Hematopoietic multipotent progenitor cell treated with erythropoietin and hydrocortisone succinate and interleukin-3 and kit ligand, for 4 days (in vitro differentiated cells): ENCODE results near the gene AFAP1L2.

Experiments
- DNase-seq: peaks from one replicate; pipeline ENCODE4 v3.0.0-alpha.2; 2015

AFAP1L2 gene

DNA sequence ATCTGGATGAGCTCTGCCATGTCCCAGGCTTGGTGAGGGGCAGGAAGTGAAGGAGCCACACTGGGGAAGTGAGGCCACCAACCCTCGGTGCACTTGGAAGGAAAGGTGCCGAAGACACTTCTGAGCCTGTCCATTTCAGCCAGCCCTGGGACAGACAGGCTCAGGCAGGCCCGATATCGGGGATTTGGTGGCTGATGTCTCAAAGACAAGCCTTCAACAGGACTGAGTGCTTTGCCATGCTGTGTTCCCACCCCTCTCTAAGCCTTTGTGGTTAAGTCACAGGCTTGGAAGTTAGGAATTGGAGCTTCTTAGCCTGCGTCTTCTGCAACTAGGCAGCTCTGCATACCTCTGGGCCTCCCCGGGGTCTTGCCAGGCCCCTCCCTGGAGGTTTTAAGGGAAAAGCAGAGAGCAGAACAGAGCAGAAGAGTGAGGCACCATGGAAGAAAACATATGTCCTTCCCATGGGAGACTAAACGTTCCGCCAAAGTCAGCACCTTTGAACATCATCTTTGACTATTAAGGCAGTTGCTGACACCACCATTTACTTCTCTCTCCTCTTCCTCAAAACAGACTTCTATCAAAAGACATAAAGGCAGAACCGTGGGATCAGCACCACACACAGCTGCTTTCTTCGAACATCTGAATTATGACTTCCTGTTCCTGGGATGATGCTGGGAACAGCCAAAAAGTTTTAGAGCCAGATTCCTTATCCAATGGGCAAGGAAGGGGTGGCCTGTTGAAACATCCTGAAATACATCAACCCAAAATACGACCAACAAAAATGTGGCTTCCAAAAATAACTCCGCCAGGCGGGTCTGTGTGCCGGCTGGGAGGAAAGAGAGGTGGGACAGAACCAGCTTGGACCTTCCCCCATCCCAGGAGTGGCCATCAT, 71.8 kb downstream of the AFAP1L2 start:
- no peak for DNase-seq

DNA sequence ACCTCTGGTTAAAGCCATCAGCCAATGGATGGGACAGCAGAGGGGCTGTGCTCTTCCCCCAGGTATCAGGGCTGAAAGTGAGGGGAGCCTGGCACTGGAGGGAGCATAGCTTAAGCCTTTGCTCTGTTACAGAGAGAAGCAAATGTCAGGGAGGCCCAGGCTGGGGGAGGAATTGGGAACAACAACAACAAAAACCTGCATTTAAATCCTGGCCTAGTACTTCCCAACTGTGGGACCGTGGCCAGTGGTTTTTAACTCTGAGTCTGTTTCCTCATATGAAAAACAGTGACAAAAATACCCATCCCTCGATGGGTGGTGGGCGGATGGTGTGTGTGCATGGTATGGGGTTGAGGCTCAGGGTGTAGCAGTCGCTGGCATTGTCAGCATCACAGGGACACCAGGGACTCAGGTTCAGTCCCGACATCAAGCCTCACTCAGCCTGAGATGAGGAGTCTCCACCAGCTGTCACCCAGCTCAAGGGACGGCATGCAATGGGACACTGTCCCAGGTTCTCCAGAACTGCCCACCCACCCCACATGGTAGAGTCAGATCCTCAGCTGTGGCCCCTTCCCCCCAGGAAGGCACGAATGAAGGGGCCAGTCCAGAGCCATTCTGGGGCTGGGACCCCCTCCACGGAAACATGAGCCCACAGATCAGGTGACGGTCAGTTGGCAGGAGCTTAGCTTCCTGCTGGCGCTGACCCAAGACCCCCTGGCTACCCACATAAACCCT, 74.5 kb downstream of the AFAP1L2 start:
- DNase-seq: no peak

DNA sequence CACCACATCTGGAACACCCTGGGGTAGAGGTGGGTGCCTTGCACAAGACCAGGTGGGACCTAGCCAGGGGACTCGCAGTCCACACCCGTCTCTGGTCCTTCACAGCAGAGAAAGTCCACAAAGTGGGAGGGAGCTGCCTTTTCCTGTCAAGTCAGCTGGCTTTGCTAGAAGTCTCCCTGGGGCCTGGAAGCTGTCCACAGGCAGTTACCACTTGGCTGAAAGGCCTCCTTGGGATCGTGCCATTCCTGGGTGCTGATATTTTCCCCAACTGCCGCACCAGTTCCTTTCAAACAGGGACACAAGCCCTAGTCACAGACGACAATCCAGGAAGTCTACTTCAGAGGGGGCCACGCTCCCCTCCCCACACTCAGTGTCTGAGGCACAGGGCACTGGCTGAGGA, 75.4 kb downstream of the AFAP1L2 start:
- DNase-seq: no peak

DNA sequence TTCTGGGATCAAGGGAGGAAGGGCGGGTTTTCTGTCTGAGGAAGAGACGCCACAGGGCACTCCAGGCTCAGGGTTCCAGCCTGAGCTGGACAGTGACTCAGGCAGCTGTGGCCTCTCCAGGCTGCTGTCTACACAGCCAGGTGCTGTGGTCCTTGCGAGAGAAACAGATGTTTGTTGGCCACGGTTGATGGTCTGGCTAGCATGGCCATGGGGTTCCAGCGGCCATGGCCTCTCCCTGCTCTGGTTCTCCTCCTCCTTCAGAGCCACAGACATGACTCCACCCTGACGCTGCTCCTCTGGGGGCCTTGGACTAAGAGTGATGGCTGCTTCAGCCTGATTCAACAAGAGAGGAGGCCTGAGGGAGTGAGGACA, 75.9 kb downstream of the AFAP1L2 start:
- DNase-seq: no peak

DNA sequence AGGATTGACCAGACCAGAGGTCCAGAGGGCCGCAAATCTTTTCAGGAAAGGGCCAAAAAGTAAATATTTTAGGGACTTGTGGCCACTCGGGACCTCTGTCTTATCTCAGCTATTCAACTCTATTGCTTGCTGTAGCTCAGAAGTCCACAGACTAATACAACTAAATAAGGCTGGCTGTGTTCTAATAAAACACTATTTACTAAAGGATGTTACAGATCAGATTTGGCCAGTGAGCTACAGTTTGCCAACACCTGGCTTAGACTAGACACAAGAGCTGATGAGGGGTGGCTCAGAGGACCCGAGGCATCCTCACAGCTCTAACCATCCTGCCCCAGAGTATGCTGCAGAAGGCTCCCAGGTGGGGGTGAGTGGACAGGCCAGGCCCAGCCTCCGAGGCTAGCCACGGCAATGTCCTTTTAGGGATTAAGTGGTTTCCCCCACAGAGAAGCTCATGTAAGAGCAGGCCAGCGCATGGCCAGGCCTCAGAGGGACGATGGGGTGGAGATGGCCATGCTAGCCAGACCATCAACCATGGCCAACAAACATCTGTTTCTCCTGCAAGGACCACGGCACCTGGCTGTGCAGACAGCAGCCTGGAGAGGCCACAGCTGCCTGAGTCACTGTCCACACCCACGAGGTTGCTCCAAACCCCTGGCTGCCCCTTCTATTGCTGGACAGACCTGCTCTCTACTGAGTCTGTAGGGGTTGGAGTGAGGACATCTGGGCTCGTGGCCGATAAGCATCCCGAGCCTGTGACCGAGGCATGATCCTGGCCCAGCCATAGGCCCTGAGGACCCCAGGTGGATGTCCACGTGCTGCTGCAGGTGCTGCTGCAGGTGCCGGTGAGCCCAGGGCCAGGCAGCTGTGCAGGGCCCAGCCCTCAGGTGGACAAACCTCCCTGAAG, 76.5 kb downstream of the AFAP1L2 start:
- no peak for DNase-seq

DNA sequence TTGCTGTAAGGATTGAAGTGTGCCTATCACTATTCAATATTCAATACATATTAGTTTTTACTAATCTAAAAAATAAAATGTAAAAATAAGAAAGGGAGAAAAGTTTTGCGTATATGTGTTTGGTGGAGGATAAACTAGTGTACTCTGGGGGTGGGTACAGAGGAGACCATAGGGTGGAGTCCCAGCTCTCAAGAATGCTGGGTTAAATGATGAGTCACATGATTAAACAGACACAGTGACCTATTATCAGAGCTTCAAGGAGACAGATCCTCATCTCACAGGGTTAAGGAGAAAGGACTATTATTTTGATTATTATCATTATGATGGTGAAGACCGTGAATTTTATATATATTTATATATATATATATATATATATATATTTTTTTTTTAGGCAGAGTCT, 77.5 kb downstream of the AFAP1L2 start:
- no peak for DNase-seq

DNA sequence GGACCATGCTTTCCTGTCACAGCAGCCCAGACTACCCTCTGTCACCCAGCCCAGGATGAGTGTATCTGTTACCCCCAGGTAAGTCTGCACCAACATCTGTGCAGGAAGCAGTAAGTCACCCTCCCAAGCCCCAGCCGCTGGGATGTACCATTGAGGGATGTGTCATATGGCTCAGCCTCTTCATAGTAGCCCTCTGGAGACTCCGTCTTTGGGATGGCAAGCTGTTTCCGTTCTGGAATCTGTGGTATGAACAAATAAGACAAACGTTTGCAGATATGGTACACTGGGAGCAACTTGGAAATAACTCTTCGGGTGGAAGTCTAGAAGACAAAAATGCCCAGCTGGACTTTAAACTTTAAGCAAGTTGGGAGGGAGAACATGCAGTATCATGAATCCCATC, 81.3 kb downstream of the AFAP1L2 start:
- DNase-seq: no peak

DNA sequence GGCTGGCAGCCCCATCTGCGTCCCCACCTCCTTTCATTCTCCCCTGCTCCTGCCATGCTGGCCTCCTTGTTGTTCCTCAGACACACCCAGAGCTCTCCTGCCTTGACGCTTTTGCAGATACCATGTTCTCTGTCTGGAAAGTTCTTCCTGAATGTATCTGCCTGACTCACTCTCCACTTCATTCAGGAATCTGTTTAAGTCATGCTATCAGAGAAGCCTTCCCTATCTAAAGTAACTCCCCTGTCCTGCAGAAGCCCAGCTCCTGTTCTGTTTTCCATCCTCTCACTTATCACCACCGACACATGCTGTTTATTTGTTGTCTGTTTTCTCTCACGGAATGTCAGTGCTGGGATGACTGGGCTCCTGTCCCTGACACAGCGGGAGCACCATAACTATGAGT, 82.0 kb downstream of the AFAP1L2 start:
- no peak for DNase-seq

DNA sequence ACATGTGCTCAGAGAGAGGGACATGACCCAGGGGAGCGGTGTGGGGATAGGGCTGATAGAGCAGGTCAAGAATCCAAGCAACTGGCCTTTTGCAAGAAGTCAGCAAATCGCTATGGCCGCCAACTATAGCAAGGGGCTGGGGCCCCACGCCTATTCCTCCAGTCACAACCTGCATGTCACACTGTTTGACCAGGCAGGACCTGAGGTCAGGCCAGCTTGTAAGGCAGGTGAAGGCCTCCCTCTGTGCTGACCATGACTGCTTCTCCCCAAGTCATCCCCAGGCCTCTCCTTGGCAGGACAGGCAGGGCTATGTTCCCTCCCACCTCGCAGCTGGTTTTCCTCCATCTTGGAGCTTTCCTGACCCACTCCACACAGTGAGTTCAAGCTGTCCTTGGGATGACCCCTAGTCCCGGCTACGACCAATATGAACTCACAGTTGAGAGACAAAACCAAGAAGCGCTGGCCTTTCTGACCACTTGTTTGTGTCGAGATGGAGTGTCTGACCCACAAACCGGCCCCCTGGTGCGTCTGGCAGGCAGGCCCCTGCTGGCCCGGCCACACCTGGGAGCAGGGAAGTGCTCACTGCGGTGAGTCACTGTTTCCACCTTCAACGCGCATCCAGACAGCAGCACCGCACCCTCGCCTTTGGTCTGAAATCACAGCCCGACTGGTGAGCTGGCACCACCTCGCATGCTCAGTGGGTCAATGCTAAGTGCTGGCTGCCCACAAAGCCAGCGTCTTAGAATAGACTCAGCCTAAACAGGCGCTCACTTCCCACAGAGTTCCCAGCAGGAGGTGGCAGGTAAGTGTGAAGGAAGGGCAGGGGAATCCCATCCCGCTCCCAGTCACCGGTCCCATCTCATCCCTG, 83.8 kb downstream of the AFAP1L2 start:
- DNase-seq: no peak

DNA sequence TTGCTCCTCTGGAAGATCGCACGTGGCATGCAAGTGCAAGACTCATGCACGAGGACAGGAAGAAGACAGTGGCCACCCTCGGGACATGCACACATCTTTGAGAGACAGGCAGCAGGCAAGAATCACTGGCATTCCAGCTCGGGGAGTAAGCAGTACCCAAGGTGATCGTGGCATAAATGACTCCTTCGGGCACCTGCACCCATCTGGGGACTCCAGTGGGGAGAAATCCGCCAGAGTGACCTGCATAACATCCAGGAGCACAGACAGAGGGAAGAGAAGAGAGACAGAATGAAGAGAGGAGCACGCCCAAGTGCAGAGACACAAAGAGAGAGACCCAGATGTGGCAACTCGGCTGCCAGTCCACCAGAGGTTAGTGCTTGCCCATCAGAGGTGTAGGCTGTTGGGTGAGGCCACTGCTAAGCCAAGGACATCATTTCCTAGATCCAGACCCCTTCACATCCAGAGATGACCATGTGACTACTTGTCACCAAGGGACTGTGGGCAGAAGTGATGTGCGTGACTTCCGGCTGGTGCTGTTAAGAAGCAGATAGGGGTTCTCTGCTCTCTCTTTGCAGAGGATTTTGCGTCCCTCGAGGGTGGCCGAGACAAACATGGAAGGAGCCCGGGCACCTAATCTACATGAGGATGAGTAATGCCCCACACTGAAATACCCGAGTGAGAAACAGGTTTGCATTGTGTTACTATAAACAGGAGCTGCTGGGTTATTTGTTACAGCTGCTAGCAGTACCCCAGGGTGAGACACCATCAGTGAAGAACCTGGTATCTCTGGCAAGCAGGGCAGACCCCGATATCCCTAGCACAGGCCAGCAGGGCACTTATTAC, 84.7 kb downstream of the AFAP1L2 start:
- DNase-seq: no peak

DNA sequence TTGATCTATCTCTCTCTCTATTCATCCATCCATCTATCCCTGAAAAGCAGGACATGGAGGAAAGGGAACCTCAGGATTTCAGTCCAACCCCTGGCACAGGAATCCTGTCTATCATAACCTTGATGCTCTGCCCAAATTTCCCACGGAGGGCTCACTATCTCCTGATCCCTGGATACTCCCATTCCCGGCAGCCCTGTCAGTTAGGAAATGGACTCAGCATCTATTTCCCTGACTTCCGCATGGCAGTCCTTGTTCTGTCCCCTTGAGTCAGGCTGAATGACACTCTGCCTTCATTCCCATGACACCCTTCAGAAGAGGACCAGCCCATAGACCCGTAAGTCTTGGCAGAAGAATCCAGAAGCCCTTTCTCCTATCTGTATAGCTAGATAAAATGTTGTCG, 87.6 kb downstream of the AFAP1L2 start:
- no peak for DNase-seq

DNA sequence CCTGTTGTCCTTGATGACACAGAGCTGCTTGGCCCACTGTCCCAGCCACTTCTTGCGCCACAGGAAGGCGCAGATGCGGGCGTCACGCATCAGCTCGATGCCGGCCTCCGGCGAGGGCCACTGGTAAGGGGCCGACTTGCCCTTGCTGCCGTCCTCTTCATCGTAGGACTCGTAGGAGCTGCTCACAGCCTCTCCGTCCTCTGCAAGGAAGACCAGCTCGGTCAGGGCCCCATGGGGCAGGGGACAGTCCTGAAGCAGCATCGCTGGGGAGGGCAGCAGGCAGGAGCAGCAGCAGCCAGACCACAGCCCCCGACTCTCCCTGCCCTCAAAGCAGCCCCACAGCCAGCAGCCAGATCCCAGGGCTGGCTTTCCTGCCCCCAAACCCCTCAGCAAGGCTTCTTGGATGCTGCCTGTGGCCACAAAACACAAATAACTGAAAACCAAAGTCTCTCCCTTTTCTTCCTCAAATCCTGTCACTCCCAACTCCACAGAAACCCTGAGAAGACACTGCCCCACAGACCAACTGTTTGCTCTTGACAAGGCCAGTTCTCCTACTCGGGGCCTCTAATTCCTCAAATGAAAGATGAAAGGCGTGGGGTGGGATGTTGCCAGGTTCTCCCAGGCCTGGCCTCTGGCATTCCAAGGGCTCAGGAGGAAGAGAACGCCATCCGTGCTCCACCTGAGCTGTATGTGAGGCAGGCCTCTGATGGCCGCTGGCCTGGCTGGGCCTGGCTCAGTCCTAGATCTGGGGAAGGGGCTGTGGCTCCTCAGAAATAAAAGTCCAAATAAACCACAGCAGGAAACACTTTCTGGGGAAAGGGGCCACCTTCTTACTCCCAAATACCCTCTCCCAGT, 88.5 kb downstream of the AFAP1L2 start:
- DNase-seq: no peak

DNA sequence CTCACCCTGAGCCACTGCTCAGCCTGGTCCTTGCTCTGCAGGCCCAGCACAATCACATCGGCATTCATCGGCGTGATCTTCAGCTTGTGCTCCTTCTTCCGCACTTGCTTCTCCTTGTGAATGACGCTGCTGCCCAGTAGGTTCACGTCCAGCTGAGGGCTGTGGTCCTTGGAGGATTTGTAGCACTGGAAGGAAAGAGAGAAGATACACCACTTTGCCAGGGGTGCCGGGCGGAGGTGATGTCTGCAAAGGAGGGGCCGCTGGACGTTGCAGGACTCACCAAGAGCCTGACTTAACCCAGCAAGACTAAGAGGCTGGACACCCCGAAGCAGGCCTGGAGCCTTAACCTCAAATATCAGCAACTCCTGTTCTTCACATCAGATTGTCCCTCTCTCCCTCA, 90.4 kb downstream of the AFAP1L2 start:
- no peak for DNase-seq

DNA sequence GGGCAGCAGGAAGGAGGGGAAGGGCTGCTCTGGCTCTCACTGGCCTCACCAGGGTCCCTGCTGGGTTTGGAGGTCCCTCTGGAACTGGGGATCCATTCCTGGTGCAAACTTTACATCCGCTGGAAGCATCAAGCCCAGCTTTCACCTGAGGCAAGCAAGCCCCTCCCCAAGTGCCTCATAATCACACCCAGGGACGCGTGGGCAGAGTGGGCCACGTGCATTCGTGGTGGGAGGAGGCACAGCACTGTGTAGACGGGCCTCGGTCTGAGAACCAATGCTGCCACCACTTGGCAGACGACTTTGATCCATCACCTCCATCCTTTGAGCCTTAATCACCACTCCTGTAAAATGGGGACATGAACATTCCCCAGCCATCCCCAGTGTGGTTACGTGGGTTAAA, 91.2 kb downstream of the AFAP1L2 start:
- DNase-seq: no peak

DNA sequence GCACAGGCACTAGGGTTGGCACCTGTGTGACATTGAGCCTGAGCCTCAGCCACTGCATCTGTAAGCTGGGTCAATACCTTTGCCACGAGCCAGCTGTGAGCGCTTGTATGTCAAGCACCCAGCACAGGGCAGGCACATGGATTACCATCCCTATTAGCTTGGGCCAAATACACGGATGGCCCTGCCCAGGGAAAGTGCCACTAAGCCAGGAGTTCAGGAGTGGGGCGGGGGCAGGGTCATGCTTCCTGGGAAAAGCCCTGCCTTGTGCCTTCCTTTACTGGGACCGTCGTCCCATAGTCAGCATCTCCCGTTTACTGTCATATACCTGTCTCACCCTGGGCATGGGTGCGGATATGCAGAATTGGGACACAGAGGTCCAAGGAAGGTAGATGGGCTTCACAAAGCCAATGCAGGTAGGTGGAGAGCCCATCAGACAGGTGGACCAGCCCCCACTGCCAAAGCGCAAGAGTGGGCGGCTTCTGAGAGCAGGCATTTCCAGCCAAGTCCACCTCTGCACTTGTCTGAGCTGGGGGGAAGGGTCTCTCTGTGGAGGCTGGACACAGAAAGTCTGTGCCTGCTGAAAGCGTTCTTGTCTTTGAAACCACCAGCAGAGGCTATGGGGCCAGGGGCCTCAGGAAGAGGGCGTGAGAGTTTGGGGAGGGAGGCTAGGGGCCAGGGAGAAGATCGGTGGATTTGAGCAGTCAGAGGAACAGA, 92.6 kb downstream of the AFAP1L2 start:
- no peak for DNase-seq

DNA sequence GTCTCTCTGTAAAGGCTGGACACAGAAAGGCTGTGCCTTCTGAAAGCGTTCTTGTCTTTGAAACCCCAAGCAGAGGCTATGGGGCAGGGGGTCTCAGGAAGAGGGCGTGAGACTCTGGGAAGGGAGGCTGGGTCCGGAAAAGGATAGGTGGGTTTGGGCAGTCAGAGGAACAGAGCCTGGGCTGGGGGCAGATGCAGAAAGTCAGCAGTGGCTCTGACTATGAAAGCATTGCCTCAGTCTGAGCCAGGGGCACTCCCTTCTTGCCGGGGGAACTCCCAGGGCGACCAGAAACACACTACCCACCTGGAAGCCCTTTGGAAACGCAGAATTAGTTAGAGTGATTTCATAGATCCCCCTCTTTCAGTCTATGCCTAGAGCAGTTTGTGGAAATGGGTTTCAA, 93.3 kb downstream of the AFAP1L2 start:
- DNase-seq: no peak

DNA sequence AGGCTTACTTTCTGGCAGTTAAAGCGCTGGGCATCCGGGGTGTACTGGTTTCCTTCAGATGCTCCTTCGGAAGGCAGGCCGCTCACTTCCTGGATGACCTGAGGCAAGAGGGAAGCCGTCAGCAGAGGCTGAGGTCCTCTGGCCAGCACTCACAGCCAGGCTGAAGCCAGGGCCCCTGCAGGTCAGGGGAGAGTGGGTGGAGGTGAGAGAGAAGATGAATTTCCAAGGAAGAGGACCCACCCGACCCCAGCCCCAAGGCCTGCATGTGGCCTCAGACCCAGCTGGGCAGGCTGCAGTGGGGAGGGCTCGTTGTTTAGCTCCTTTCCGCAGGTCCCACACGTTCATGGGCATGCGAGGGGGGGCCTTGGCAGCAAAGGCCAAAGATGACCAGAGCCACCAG, 94.0 kb downstream of the AFAP1L2 start:
- no peak for DNase-seq

DNA sequence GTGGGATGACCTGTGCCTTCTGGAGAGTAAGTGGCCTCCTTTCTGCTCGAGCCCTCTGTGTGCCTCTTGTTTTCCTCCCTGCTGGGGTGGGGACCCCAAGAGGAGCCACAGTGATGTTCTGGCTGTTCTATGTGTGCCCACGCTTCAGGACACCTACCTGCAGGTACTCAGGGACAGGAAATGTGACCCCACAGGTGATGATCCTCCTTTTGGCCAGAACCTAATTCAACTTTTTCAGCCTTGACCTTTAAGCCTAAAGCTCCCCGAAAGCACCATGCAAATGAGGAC, 95.0 kb downstream of the AFAP1L2 start:
- DNase-seq: no peak

DNA sequence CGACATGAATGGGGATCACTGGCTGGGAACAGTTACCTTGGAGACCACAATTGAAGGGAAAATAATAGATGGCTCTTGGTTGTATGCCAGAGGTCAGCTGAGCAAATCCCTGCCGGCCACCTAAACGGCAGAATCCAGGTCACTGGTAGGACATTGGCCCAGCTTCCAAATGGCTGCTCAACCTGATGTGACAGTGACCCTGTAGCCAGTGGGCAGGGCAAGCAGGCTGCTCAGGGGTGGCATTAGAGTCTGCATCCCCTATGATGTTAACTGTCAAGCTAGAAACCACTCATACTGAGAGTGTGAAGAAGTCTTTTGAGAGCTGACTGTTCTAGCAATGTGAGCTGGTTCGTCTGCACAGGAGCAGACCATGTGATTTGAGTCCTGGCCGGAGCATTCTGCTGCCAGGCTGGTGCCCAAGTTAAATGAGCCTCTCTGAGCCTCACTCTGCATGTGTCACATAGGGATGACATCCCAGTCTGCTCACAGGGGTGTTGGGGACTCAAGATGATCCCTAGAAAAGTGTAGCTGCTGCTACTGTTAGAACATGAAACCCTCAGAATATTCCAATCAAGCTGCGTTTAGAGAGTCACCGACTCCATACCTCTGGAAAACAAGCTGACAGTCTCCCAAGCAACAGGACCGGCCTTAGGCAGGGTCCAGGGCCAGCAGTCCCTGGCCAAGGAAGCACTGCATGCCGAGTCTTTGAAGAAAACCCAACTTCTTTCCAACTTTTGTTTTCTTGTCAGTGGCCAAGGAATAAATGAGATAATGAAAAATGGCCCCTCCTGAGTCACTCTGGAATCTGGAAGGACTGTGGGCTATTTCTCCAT, 95.6 kb downstream of the AFAP1L2 start:
- no peak for DNase-seq
